Karpas-422 (cell line): ENCODE results near the gene CCDC158. TPM values are rescaled to one million over a fixed set of nuclear protein-coding genes. Genes with fewer than 3 reads are reported as not detected.

ENCODE experiments used
- small RNA-seq: library from RNA; depleted of rRNA; stranded (forward); fragments of <200 nt; gene quantifications from one replicate; pipeline ENCODE3, GENCODE V24; 2014
- total RNA-seq: library from RNA; depleted of rRNA; stranded (reverse); fragments of >200 nt; shearing (Covaris generic); gene quantifications from 2 replicates; pipeline ENCODE4 v1.2.3, GENCODE V29; 2014; ENCODE audit warnings: low replicate concordance; rRNA removed

Gene CCDC158
- total RNA-seq, 1 experiment from 2014 or later, result not detected

Small RNA genes lying within 50 kb of the gene (small RNA-seq; reads per million reads assigned to genes)
- not detected for gene RF00278
- gene RNU6-1000P, result not detected

Other genes starting within 250 kb of the CCDC158 start
- gene SCARB2, start 207.3 kb downstream of the CCDC158 start, total RNA-seq, result 4.4 and 6.8 TPM in 2 replicates
- not detected in 2 replicates for gene FAM47E, start 169.4 kb downstream of the CCDC158 start, total RNA-seq
- gene STBD1, start 114.4 kb downstream of the CCDC158 start, total RNA-seq, result not detected in 2 replicates
- 0.32 and 0.78 TPM in 2 replicates for gene SHROOM3, start 14.1 kb upstream of the CCDC158 start, total RNA-seq